Mesenteric fat pad (tissue), 1 donor: ENCODE data around the gene KANSL1. TPM values are rescaled to one million over a fixed set of nuclear protein-coding genes. Genes with fewer than 3 reads are reported as not detected.

Experiments used
- DNase-seq: peaks from one replicate; pipeline ENCODE4 v3.0.0-alpha.2; 2020; ENCODE audit warnings: low spot score
- total RNA-seq: library from RNA; stranded (reverse); fragmentation: NEBNext Ultra II Directional; extraction: Animal tissue kit (Norgen Biotek cat#: 25700); gene quantifications from one replicate; pipeline ENCODE4 v1.2.1, GENCODE V29; 2021
- donor health status: DM: yes; HTN: yes; CAD: no.

KANSL1 gene
- total RNA-seq, 1 donor from 2014 or later = 67.8 TPM

- DNase-seq = no peak
Measured at GRCh38 chr17:46042925-46043324, 150.3 kb downstream of the KANSL1 start.

DNA sequence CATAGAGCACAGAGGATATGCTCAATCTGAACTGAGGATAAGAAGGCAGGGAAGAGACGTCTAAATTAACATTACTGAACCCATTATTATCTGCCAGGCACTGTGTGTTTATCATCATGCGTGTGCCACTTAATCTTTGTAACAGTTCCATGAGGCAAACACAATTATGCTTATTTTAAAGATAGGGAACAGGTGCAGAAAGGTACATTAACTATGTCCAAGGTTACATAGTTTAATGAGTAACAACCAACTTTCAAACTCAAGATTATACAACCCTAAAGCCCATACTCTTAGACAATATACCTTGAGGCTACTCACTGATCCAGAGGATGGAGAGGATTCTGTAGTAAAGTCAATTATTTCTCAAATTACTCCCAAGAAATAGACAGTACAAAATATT is 151.0 kb downstream of the KANSL1 start:
- no peak for DNase-seq

DNA sequence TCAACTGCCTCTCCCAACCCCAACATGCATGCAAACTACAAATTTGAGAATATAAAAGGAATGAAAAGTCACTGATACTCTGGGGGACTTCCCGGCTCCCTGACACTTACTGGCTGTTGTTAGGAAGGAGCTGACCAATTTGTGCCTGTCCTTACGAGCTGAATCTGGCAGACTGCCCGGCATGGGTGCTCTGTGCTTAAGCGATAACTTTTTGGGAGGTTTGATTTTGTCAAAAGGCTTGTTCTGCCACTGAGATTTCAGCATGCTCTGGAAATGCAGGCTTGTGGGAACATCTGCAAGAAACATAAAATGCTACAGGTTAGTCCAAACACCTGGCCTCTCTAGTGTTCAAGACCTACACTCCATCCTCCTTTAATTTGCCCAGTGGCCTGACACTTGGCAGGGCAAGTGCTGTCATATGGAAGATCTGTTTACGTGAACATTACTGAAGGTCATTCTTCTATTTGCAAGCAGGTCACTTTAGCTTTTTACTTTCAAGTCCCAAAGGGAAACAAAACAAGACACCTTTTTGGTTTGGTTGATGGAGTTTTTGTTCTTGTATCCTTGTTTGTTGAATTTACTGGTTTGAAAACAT is 153.5 kb downstream of the KANSL1 start:
- DNase-seq = no peak

GRCh38 chr17:46038937-46039336 is 154.3 kb downstream of the KANSL1 start:
- no peak for DNase-seq

DNA sequence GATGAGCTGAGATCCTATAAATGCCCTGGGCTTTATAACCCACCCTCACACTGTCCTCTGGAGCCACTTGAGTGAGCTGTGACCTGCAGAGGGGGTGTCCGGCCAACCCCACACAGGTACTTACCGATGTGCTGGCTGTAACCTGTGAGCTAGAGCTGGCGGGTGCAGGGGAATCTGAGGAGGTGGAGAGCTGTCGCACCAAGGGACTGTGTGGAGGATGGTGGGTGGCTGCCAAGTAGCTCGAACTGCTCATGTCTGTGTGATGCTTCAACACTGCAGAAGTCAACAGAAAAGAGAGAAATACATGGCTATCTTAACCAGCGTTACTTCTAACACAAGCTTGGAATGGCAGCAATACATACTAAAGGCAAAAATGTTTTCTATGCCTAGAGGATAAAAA is 154.8 kb downstream of the KANSL1 start:
- no peak for DNase-seq

GRCh38 chr17:46037722-46038255 is 155.4 kb downstream of the KANSL1 start:
- DNase-seq = no peak

- DNase-seq = no peak
Measured at GRCh38 chr17:46036491-46036890, 156.7 kb downstream of the KANSL1 start.

DNA sequence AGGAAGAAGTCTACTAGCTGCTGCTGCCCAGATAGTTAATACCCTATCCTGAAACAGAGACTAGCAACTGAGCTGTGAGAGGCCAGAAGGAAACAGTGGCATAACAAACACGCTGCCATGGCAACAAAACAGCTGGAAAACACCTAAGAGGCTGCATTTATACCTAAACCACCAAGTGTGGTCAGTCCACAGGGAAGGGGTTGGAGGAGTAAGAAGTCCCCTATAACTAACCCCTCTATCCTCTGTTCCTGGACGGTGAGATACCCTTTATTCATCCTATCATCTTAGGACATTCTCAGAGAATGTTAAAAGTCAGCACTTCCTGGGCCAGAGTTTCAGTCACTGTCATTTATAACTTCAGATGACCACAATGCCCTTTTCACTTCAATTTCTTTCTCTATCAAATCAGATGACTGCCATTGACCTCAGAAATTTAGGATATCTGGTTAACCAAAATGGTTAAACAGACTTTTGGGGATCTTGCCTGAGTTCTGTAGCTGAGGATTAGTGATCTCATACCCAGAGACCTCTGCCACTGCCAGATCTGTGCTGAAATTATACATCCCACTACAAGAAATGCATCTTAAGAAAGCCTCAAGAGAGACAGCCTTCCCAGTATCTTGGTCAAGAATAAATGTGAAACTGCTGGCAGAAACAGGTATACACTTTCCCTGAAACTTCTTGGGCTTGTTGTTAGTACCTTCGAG is 158.0 kb downstream of the KANSL1 start:
- DNase-seq = no peak

- no peak for DNase-seq
Measured at GRCh38 chr17:46033392-46033791, 159.8 kb downstream of the KANSL1 start.

- no peak for DNase-seq
Measured at GRCh38 chr17:46032909-46033308, 160.3 kb downstream of the KANSL1 start.

DNA sequence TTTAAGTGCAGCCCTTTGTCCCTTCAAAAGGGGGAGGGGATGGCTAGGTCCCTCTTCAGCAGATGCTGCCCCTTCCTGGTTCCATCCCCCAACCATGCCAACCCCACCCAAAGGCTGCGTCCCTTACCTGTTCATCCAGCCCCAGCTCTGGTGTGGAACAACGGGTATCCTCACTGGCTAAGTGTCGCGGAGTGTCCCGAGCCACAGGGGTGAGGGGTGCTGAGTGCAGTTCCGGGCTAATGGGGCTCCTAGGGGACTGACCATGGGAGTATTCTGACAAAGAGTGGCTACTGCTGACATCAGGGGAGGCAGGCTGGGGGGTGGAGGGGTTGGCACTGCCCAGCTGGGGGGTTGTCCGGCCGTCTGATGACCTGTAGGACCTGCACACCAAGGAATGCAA is 161.3 kb downstream of the KANSL1 start:
- DNase-seq = no peak

GRCh38 chr17:46031440-46031839 is 161.8 kb downstream of the KANSL1 start:
- no peak for DNase-seq

DNA sequence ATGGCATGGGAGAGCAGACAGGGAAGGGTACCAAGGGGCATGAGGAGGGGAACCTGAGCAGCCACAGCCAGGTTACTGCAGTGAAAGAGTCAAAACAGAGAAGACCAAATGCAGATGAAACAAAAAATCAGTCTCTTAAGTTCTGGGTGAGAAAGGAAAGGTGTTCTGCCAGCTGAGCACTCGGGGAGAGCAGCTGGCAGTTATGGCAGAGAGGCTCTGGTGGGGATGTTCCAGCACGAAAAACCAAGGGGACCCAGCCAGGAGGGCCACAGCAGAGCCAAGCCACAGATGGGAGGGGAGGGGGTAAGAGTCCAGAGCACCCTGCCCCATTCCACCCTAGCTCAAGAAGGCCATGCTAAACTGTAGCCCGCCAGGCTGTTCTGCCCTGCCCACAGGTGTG is 162.5 kb downstream of the KANSL1 start:
- DNase-seq = no peak

GRCh38 chr17:46029627-46030026 is 163.6 kb downstream of the KANSL1 start:
- no peak for DNase-seq

- DNase-seq = no peak
Measured at GRCh38 chr17:46028981-46029565, 164.2 kb downstream of the KANSL1 start.

DNA sequence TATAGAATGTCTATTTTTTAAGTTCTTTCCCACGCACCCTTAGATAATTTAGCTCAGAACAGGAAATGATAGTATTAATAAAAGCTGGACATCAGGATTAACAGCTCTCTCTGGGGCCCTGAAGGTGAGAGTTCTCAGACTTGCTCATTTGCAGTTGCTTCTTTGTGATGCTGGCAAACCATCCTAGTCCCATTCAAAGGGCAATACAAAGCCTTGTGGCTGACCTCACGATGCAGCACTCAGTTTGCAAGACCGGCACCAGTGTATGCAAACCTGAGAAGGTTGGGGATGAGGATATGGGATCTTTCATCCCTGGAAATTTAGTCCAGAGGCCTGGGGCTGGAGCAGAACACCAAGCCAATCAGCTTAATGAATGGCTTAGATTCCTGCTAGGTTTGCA is 164.9 kb downstream of the KANSL1 start:
- DNase-seq = no peak

- DNase-seq = no peak
Measured at GRCh38 chr17:46027976-46028325, 165.3 kb downstream of the KANSL1 start.

DNA sequence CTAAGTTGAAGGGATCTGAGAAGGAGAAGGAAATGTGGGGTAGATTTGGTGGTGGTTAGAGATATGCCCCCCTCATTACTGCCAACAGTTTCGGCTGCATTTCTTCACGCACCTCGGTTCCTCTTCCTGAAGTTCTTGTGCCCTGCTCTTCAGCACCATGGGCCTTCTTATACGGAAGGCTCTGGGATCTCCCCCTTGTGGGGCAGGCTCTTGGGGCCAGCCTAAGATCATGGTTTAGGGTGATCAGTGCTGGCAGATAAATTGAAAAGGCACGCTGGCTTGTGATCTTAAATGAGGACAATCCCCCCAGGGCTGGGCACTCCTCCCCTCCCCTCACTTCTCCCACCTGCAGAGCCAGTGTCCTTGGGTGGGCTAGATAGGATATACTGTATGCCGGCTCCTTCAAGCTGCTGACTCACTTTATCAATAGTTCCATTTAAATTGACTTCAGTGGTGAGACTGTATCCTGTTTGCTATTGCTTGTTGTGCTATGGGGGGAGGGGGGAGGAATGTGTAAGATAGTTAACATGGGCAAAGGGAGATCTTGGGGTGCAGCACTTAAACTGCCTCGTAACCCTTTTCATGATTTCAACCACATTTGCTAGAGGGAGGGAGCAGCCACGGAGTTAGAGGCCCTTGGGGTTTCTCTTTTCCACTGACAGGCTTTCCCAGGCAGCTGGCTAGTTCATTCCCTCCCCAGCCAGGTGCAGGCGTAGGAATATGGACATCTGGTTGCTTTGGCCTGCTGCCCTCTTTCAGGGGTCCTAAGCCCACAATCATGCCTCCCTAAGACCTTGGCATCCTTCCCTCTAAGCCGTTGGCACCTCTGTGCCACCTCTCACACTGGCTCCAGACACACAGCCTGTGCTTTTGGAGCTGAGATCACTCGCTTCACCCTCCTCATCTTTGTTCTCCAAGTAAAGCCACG is 165.9 kb downstream of the KANSL1 start:
- DNase-seq = no peak

- no peak for DNase-seq
Measured at GRCh38 chr17:46026166-46027047, 166.8 kb downstream of the KANSL1 start.

DNA sequence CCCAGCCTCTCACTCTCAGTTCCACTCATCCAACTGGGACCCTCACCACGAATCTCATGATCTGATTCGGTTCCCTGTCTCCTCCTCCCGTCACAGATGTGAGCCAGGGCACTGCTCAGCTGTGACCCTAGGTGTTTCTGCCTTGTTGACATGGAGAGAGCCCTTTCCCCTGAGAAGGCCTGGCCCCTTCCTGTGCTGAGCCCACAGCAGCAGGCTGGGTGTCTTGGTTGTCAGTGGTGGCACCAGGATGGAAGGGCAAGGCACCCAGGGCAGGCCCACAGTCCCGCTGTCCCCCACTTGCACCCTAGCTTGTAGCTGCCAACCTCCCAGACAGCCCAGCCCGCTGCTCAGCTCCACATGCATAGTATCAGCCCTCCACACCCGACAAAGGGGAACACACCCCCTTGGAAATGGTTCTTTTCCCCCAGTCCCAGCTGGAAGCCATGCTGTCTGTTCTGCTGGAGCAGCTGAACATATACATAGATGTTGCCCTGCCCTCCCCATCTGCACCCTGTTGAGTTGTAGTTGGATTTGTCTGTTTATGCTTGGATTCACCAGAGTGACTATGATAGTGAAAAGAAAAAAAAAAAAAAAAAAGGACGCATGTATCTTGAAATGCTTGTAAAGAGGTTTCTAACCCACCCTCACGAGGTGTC is 167.6 kb downstream of the KANSL1 start:
- no peak for DNase-seq
